SU-DHL-6 (cell line): Measurements from ENCODE around the gene EN1.

ENCODE experiments used
- CTCF ChIP-seq: fragments of 200-600 bp; sonication (generic); IDR thresholded peaks from one replicate; pipeline ENCODE4 v1.5.1; 2017; ENCODE audit warnings: antibody characterized with exemption, mild to moderate bottlenecking, low read length, moderate library complexity; ENCODE audit not compliant: insufficient read depth, poor library complexity, severe bottlenecking
- EZH2phosphoT487 ChIP-seq: fragments of 200-600 bp; sonication (generic), shearing (Covaris generic); conservative IDR thresholded peaks from 2 replicates; pipeline ENCODE4 v1.6.1; 2018; ENCODE audit warnings: mild to moderate bottlenecking, antibody characterized with exemption, low read length, moderate library complexity, mixed read lengths

- TF ChIP-seq CTCF (no peak), EZH2phosphoT487 (no peak)
These were observed 52.9 kb downstream of the EN1 start for GRCh38 chr2:118794546-118794945.
